T-cell (primary cell): ENCODE measurements around the gene AVL9. TPM values are rescaled to one million over a fixed set of nuclear protein-coding genes. Genes with fewer than 3 reads are reported as not detected.
"Not testable (repeated sequence)": the region's sequence is repeated elsewhere in the genome, so short reads cannot be mapped to it uniquely, and the experiment has no call there.

Experiments
- ATAC-seq, 4 experiments: fragments of 200-7000 bp in 3 of 4; fragments of 150-1000 bp in 1 of 4; cut with Tn5 transposase; replicated peaks in 1 of 4; 1 replicate in 3 of 4; 2 replicates in 1 of 4; pipeline ENCODE4 v1.10.0; 2021; ENCODE audit warnings: moderate library complexity in 3 of 4, mild to moderate bottlenecking in 2 of 4, moderate number of reproducible peaks in 1 of 4
- CTCF ChIA-PET, 2 donors: fragments of 300-600 bp; sonication (Branson Sonifier 250); formaldehyde crosslinking; loops; one replicate each; lab custom pipeline; 2022; ENCODE audit warnings: antibody characterized with exemption in 2 of 2; lab: Charles Lee
- POLR2A ChIA-PET, 2 donors: fragments of 300-600 bp; sonication (Branson Sonifier 250); formaldehyde crosslinking; loops; one replicate each; lab custom pipeline; 2022; ENCODE audit warnings: antibody characterized with exemption in 2 of 2; lab: Charles Lee
- DNase-seq, 35 experiments: peaks; one replicate each; pipeline versions ENCODE4 v3.0.0 to v3.0.0-alpha.2; 2013 to 2023
- H3K27ac ChIP-seq: one replicate; pipeline ENCODE4 v1.5.1; 2013; ENCODE audit warnings: low read length
- H3K27me3 ChIP-seq, 2 experiments: replicated peaks in 1 of 2; 1 replicate in 1 of 2; 2 replicates in 1 of 2; pipeline versions ENCODE4 v1.6.1 to v1.7.0; 2013; ENCODE audit warnings: low read length in 1 of 2, mixed read lengths in 1 of 2; ENCODE audit not compliant: control insufficient read depth in 2 of 2, insufficient read depth in 2 of 2; ENCODE audit errors: extremely low read depth in 1 of 2
- H3K36me3 ChIP-seq, 2 donors: 1 replicate in 1 of 2; 2 replicates in 1 of 2; pipeline versions ENCODE4 v1.6.1 to v1.7.0; 2013; ENCODE audit warnings: low read length in 1 of 2; ENCODE audit not compliant: control insufficient read depth in 2 of 2, insufficient read depth in 1 of 2; ENCODE audit errors: extremely low read depth in 1 of 2
- H3K4me1 ChIP-seq, 2 experiments: 1 replicate in 1 of 2; 2 replicates in 1 of 2; pipeline versions ENCODE4 v1.6.1 to v1.7.0; 2013; ENCODE audit warnings: low read length in 2 of 2, mixed read lengths in 1 of 2; ENCODE audit not compliant: insufficient read depth in 2 of 2, control insufficient read depth in 1 of 2; ENCODE audit errors: extremely low read depth in 1 of 2
- H3K4me3 ChIP-seq, 2 donors: 1 replicate in 1 of 2; 2 replicates in 1 of 2; pipeline versions ENCODE4 v1.5.1 to v1.7.0; 2013; ENCODE audit warnings: mild to moderate bottlenecking in 2 of 2, low read length in 1 of 2, moderate library complexity in 1 of 2; ENCODE audit not compliant: control insufficient read depth in 1 of 2; ENCODE audit errors: extremely low read depth in 1 of 2
- H3K9me3 ChIP-seq: 2 replicates; pipeline ENCODE4 v1.7.0; 2013
- H3K27ac Mint-ChIP-seq, 2 donors: one replicate each; pipeline ENCODE4 v1.8.0; 2020 to 2021; ENCODE audit warnings: mild to moderate bottlenecking in 2 of 2, mixed read lengths in 2 of 2
- H3K27me3 Mint-ChIP-seq, 2 donors: one replicate each; pipeline ENCODE4 v1.8.0; 2021 to 2022; ENCODE audit warnings: mixed read lengths in 2 of 2
- H3K36me3 Mint-ChIP-seq: one replicate; pipeline ENCODE4 v1.8.0; 2021; ENCODE audit warnings: mixed read lengths
- H3K4me1 Mint-ChIP-seq, 3 donors: one replicate each; pipeline ENCODE4 v1.8.0; 2020 to 2022; ENCODE audit warnings: mixed read lengths in 3 of 3, mild to moderate bottlenecking in 1 of 3
- H3K4me3 Mint-ChIP-seq, 3 donors: one replicate each; pipeline ENCODE4 v1.8.0; 2020 to 2022; ENCODE audit warnings: mild to moderate bottlenecking in 3 of 3, mixed read lengths in 3 of 3, moderate library complexity in 3 of 3
- H3K9me3 Mint-ChIP-seq, 3 donors: one replicate each; pipeline ENCODE4 v1.8.0; 2020 to 2022; ENCODE audit warnings: mixed read lengths in 3 of 3
- WGBS: methylation state at CpG from one replicate; pipeline ENCODE4 v1.1.5; 2013; ENCODE audit warnings: missing lambda C conversion rate; ENCODE audit not compliant: insufficient coverage; 5-methylcytosine and 5-hydroxymethylcytosine counted together
- total RNA-seq, 35 experiments: library from RNA in 6 of 35; stranded (reverse) in 6 of 35; fragments of 120-200 nt in 1 of 35; gene quantifications; one replicate each; pipeline versions ENCODE4 v1.2.1 to v1.2.4 and lab custom pipeline; 2013 to 2026

AVL9 gene
- total RNA-seq, 5 donors from 2014 or later (not counting 1 experiment from before 2014, with no cell fraction given) = 39.3 to 44.9 (median 39.7) TPM

- Histone ChIP-seq H3K4me3 (no peak overlapping the region), H3K4me1 (no peaks in the 10 kb centered on the region), H3K36me3 (no peaks in the 10 kb centered on the region), H3K27me3 (no peaks in the 10 kb centered on the region), H3K27ac (no peak overlapping the region), H3K9me3 (no peaks in the 10 kb centered on the region)
- Mint-ChIP-seq H3K27ac (no peak overlapping the region), H3K36me3 (no peaks in the 10 kb centered on the region), H3K27me3 (peaks cover 0 to 5% of the 10 kb centered on the region in 2 donors), H3K4me1 (no peaks in the 10 kb centered on the region), H3K9me3 (no peaks in the 10 kb centered on the region), H3K4me3 (no peak overlapping the region)
- ATAC-seq (no peak), DNase-seq (no peak)
- WGBS = no CpG with 5 or more reads among the region's 3 CpGs
- ChIA-PET POLR2A (no interaction called here), CTCF (interaction anchor here in 1 of 2 donors (0.6 kb wide), 1 partner anchor 135 kb away, joined by 3 read pairs; no protein-coding TSS in a partner anchor)
Observed at GRCh38 chr7:32631021-32631420, 135.7 kb downstream of the AVL9 start.

GRCh38 chr7:32631590-32632497 lies 136.6 kb downstream of the AVL9 start:
- H3K4me1 ChIP-seq, H3K27me3 ChIP-seq, DNase-seq, H3K27ac ChIP-seq, ATAC-seq, H3K4me1 Mint-ChIP-seq, H3K36me3 ChIP-seq, H3K36me3 Mint-ChIP-seq, POLR2A ChIA-PET, H3K4me3 Mint-ChIP-seq, H3K9me3 Mint-ChIP-seq, H3K27ac Mint-ChIP-seq, H3K27me3 Mint-ChIP-seq, H3K4me3 ChIP-seq, H3K9me3 ChIP-seq: not testable (repeated sequence)
- CTCF ChIA-PET = interaction anchor here in 1 of 2 donors (0.6 kb wide), 1 partner anchor 136 kb away, joined by 3 read pairs; no protein-coding TSS in a partner anchor
- WGBS = no CpG with 5 or more reads among the region's 5 CpGs

GRCh38 chr7:32633446-32633845 lies 138.2 kb downstream of the AVL9 start:
- H3K36me3 Mint-ChIP-seq, CTCF ChIA-PET, DNase-seq, H3K27me3 Mint-ChIP-seq, H3K4me1 Mint-ChIP-seq, H3K4me1 ChIP-seq, H3K4me3 ChIP-seq, POLR2A ChIA-PET, ATAC-seq, H3K9me3 ChIP-seq, H3K27ac ChIP-seq, H3K27ac Mint-ChIP-seq, H3K9me3 Mint-ChIP-seq, H3K4me3 Mint-ChIP-seq, H3K36me3 ChIP-seq, H3K27me3 ChIP-seq: not testable (repeated sequence)
- no CpG with 5 or more reads among the region's 1 CpG for WGBS

GRCh38 chr7:32634798-32635393 lies 139.6 kb downstream of the AVL9 start:
- H3K27ac ChIP-seq, H3K9me3 ChIP-seq, H3K27me3 ChIP-seq, CTCF ChIA-PET, H3K36me3 ChIP-seq, H3K27me3 Mint-ChIP-seq, H3K4me1 Mint-ChIP-seq, H3K4me1 ChIP-seq, DNase-seq, ATAC-seq, H3K27ac Mint-ChIP-seq, H3K4me3 ChIP-seq, H3K4me3 Mint-ChIP-seq, H3K9me3 Mint-ChIP-seq, H3K36me3 Mint-ChIP-seq, POLR2A ChIA-PET: not testable (repeated sequence)
- WGBS = no CpG with 5 or more reads among the region's 1 CpG

GRCh38 chr7:32636725-32637462 lies 141.6 kb downstream of the AVL9 start:
- H3K4me1 ChIP-seq, H3K9me3 Mint-ChIP-seq, H3K4me3 Mint-ChIP-seq, H3K27me3 Mint-ChIP-seq, H3K9me3 ChIP-seq, H3K36me3 ChIP-seq, CTCF ChIA-PET, H3K4me3 ChIP-seq, ATAC-seq, H3K27ac Mint-ChIP-seq, H3K27me3 ChIP-seq, H3K27ac ChIP-seq, H3K36me3 Mint-ChIP-seq, H3K4me1 Mint-ChIP-seq: not testable (repeated sequence)
- WGBS = 100% methylated on average over 3 of the region's 5 CpGs
- POLR2A ChIA-PET = interaction anchor here in 1 of 2 donors (0.8 kb wide), 1 partner anchor 20 kb away, joined by 3 read pairs; no protein-coding TSS in a partner anchor
- DNase-seq = peak in 1 of 35 experiments; percentile 6

- H3K4me1 Mint-ChIP-seq, H3K27ac Mint-ChIP-seq, ATAC-seq, H3K9me3 Mint-ChIP-seq, H3K27me3 Mint-ChIP-seq, H3K36me3 ChIP-seq, H3K9me3 ChIP-seq, POLR2A ChIA-PET, CTCF ChIA-PET, H3K4me1 ChIP-seq, H3K36me3 Mint-ChIP-seq, DNase-seq, H3K27me3 ChIP-seq, H3K4me3 ChIP-seq, H3K4me3 Mint-ChIP-seq, H3K27ac ChIP-seq: not testable (repeated sequence)
Observed at GRCh38 chr7:32637611-32638010, 142.3 kb downstream of the AVL9 start.
